Midbrain (tissue), 1 donor: Measurements from ENCODE around the gene NLRP13.

Experiments used
- DNase-seq: peaks from one replicate; lab custom pipeline; 2025; lab: John Stamatoyannopoulos, UW

Gene NLRP13

DNA sequence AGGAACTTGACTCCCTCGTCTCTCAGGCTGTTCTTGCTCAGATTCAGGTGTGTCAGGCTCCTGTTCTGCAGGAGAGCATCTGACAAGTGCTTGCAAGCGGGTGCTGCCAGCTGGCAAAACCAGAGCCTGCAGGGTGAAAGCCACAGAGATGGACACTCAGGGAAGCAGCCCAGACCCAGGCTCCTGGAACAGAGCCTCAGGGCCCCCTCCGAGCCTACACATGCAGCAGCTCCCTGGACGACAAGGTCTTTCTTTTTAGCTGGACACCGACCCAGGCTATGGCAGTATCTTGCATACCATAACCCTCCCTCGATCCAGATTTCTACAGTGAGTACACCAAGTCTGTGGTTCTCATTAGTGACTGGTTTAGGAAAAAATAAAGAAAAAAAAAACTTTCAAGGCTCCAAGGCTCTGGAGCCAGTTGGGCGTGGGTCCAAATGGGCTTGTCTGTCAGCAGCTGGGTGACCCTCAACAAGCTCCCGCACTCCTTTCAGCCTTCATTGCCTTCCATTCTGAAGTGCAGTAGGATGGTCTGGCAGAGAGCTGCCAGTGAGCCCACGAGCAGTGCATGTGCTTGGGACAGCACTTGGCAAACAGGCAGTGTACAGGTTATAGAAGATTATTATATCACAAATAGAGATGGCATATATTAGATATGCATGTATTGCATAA is 29.9 kb downstream of the NLRP13 start:
- no peak for DNase-seq

DNA sequence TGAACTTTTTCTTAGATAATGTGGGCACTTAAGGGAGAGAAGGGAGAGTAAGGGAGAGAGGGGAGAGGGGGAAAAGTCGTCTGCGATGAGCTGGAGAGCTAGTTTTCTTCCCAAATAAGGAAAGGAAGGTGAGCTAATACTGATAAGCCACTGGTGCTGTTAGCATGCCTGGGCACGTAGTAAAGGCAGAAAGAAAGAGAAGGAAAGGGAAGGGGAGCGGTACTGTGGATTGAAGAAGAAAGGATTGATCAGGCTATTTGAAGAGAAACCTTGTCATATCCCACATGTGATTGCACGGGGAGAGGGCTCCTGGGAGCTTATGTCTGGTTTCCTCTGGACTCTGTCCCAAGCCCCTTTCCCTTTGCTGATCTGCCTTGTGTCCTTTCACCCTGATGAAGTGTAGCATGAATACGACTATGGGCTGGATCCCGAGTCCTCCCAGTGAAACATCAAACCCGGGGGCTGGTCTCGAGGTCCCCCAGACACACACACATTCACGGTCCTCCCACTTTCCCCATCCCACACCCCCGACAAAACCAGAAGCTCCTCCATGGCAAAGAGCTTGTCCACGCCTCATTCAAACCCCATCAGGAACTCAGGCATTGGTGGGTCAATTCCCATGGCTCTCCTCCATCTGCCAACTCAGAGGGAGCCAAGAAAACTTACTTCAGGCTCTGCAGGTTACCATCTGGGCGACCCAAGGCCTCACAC is 30.6 kb downstream of the NLRP13 start:
- DNase-seq = no peak

DNA sequence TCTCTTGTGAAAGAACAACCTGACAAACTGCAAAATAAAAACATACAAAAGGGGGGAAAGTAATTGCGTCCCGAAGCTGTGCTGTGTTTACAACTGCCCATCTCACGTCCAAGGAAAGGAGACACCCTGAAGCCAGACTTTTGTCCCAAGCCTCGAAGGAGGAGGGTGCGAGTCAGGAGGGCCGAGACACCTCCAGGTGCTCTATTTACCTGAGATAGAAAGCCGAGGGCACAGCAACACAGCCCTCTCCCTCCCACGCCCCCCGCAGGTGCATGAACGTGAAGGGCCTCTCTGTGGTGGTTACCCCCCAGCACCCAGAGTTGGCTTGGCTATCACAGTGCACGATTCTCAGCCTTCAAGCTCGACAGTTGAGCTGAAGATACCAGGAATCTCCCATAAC is 33.2 kb downstream of the NLRP13 start:
- no peak for DNase-seq

DNA sequence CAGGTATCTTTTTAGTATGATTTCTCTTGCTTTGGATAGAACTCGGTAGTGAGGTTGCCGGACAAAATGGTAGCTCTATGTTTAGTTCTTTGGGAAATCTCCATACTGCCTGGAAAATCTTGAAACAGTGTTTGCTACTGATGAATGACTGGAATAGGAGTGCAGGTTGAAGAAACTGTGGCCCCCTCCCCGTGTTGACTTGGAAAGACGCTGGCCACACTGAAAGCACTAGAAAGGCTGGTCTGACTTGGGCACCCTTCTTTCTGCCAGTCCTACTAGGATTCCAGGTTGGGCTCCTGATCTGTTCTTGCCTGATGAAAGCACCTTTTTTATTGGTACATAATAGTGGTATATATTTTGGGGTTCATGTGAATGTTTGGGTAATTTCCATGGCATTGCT is 49.5 kb downstream of the NLRP13 start:
- DNase-seq = no peak

DNA sequence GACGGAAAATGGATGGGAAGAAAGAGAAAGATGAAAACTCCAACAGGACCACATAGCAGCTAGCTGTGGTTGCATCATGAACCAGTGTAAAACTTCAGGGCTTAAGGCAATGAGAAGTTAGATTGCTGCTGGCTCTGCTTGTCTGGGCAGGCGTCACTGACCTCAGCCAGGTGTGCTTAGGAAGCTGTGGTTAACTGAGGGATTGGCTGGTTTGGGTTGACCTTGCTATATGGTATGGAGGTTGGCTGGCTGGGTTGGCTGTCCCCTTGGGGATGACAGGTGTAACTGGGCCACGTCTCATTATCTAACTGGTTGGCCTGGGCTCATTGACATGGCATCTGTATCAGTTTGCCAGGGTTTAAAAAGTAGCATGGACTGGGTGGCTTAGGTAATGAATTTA is 54.9 kb downstream of the NLRP13 start:
- DNase-seq = no peak

DNA sequence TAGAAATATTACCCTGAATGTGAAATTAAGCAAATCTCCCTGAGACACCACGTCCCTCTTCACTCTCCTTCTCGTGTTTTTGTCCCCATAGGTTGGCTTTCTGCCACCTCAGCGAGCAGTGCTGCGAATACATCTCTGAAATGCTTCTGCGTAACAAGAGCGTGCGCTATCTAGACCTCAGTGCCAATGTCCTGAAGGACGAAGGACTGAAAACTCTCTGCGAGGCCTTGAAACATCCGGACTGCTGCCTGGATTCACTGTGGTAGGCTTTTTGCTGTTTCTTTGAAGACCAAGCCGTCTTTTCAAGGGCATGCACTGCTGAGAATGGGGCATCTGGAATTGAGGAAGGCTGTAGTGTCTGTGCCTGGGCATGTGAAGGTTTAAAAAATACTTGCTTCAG is 61.4 kb downstream of the NLRP13 start:
- DNase-seq = no peak

DNA sequence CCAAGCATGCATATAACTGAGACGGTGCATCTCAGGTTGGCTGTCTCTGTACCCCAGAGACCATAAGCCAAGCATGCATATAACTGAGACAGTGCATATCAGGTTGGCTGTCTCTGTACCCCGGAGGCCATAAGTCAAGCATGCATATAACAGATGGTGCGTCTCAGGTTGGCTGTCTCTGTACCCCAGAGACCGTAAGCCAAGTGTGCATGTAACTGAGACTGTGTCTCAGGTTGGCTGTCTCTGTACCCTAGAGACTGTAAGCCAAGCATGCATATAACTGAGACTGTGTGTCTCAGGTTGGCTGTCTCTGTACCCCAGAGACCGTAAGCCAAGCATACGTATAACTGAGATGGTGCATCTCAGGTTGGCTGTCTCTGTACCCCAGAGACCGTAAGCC is 65.0 kb downstream of the NLRP13 start:
- DNase-seq = no peak

DNA sequence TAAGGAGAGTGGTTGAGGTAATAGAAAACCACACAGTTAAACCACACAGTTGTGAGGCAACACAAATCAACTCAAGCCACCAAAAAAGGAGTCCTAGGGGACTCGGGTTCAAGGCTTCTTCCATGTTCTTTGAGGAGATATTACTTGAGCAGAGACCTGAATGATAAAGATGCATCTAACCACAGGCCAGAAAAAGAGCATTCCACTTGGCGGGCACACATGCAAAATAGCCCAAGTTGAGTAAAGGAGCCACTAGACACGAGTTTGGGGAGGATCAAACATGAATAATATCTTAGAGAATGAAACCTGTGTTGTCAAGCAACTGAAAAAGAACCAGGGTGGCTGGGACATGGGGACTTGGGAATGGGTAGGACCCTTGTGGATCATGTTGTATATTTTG is 65.6 kb downstream of the NLRP13 start:
- no peak for DNase-seq

DNA sequence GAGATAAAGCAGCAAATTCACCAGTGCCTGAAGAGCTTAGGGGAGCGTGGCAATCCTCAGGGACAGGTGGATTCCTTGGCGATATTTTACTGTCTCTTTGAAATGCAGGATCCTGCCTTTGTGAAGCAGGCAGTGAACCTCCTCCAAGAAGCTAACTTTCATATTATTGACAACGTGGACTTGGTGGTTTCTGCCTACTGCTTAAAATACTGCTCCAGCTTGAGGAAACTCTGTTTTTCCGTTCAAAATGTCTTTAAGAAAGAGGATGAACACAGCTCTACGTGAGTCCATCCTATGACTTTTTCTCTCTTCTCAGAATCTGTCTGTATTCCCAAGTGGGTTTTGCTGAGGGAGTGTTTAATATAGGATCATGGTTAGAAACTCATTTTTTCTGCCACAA is 73.2 kb downstream of the NLRP13 start:
- DNase-seq = no peak

DNA sequence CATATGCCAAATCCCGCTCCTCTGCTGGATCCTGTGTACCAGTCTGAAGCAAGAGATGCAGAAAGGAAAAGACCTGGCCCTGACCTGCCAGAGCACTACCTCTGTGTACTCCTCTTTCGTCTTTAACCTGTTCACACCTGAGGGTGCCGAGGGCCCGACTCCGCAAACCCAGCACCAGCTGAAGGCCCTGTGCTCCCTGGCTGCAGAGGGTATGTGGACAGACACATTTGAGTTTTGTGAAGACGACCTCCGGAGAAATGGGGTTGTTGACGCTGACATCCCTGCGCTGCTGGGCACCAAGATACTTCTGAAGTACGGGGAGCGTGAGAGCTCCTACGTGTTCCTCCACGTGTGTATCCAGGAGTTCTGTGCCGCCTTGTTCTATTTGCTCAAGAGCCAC is 73.7 kb downstream of the NLRP13 start:
- no peak for DNase-seq

DNA sequence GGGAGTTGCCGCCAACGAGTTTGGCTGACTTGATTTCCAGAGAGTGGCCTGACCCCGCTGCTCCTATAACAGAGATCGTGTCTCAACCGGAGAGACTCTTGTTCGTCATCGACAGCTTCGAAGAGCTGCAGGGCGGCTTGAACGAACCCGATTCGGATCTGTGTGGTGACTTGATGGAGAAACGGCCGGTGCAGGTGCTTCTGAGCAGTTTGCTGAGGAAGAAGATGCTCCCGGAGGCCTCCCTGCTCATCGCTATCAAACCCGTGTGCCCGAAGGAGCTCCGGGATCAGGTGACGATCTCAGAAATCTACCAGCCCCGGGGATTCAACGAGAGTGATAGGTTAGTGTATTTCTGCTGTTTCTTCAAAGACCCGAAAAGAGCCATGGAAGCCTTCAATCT is 74.2 kb downstream of the NLRP13 start:
- no peak for DNase-seq

DNA sequence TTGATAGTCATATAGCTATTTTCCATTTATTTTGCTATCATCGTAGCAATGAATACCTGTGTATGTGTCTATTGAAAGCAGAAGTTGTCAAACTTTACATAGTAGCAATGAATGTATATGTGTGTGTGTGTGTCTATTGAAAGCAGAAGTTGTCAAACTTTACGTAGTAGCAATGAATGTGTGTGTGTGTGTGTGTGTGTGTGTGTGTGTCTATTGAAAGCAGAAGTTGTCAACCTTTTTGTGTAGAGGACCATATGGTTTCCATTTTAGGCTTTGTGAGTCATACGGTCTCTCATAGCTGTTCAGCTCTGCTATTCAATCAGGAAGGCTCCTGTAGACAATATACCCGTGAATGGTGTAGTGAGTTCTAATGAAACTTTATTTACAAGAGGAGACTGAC is 75.0 kb downstream of the NLRP13 start:
- peak; percentile 17 for DNase-seq

DNA sequence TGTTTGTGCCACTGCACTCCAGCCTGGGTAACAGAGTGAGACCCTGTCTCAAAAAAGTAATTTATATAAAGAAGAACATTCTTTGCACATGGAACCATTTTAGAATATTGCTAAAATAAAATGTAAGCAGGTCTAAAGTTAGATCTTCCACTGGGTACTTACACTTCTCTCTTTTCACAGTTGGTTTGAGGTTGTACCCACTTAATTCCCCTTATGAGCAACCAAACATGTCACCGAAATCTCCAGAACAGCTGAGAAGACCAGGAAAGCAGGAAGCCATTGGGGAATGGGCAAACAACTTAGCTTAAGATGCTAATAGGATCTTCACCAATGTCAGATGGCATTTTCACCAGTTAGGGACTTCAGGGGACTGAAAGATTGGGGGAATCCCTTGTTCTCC is 77.0 kb downstream of the NLRP13 start:
- no peak for DNase-seq
